ENCODE results near the gene RBX1.

The RBX1 gene

DNA sequence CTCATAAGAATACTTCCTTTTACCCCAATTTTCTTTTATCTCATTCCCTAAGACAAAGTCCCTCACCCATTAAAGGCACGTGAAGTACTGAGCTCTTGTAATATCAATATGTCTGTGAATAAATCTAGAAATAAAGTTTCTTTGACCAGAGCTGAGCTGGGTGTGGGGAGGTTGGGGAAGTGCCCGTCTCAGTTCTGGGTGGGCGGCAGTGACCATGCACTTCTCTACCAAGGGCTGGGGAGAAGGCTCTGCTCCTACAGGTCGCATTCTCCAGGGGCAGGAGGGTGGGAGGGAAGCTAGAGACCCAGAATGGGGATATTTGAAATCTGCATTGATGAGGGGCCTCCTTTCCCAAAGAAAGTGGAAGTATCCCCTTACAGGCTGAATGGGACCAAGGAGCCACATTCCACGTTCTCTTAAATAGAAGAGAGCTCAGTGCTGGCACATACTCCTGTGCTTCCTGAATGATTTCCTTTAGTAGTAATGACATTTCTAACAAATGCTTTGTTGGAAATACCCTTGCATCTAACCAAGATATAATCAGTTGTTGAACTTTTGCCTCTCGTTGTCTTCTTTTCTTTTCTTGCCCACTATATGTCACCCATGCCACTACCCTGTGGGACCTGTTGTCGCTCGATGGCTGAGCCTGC lies 16.1 kb downstream of the RBX1 start:
- no peak for DNase-seq (ENCODE audit: low read depth)

DNA sequence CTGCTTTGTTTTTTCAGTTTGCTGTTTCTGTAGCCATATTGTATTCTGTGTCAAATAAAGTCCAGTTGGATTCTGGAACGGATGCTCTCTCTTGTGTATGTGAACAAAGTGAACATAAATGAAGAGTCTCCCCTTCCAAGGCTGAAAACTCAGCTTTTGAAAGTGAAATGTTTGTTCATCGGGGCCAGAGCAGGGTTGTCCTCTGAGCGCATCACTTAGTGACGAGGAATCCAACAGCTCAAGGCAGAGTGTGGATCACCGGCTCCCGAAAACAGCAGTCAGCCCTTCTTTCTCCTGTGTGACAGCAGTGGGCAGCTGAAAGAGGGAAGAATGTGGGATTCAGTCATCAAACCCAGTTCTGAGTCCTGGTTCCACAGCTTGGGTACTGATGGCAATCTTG lies 21.4 kb downstream of the RBX1 start:
- no peak for DNase-seq (ENCODE audit: low read depth)
- no peak overlapping the region for H3K4me3 ChIP-seq (ENCODE audit: low read depth, low read length)
- TF ChIP-seq, protein P1, sequence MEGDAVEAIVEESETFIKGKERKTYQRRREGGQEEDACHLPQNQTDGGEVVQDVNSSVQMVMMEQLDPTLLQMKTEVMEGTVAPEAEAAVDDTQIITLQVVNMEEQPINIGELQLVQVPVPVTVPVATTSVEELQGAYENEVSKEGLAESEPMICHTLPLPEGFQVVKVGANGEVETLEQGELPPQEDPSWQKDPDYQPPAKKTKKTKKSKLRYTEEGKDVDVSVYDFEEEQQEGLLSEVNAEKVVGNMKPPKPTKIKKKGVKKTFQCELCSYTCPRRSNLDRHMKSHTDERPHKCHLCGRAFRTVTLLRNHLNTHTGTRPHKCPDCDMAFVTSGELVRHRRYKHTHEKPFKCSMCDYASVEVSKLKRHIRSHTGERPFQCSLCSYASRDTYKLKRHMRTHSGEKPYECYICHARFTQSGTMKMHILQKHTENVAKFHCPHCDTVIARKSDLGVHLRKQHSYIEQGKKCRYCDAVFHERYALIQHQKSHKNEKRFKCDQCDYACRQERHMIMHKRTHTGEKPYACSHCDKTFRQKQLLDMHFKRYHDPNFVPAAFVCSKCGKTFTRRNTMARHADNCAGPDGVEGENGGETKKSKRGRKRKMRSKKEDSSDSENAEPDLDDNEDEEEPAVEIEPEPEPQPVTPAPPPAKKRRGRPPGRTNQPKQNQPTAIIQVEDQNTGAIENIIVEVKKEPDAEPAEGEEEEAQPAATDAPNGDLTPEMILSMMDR (IDR thresholded peaks at IDR 0.05; ENCODE audit: control insufficient read depth, extremely low read depth, insufficient read depth), result no peak

More for the DNA sequence above, 16.1 kb downstream of the RBX1 start:
- TF ChIP-seq, protein P1 (IDR thresholded peaks at IDR 0.05; ENCODE audit: control insufficient read depth, extremely low read depth, insufficient read depth), result no peak
- no peak overlapping the region for H3K4me3 ChIP-seq (ENCODE audit: low read depth, low read length)

DNA sequence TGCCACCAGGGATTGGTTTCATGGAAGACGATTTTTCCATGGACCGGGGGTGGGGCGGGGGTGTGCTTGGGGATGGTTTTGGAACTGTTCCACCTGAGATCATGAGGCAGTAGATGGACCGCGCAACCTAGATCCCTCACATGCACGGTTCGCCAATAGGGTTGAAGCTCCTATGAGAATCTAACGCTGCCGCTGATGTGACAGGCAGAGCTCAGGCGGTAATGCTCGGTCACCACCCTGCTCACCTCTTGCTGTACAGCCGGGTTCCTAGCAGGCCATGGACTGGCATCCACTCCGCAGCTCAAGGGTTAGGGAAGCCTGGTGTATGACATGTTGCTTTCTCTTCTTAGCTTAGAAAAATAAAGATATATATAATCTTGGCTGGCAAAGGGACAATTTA lies 22.0 kb downstream of the RBX1 start:
- TF ChIP-seq, protein P1 (IDR thresholded peaks at IDR 0.05; ENCODE audit: control insufficient read depth, extremely low read depth, insufficient read depth), result no peak
- DNase-seq (ENCODE audit: low read depth), result no peak
- no peak overlapping the region for H3K4me3 ChIP-seq (ENCODE audit: low read depth, low read length)

DNA sequence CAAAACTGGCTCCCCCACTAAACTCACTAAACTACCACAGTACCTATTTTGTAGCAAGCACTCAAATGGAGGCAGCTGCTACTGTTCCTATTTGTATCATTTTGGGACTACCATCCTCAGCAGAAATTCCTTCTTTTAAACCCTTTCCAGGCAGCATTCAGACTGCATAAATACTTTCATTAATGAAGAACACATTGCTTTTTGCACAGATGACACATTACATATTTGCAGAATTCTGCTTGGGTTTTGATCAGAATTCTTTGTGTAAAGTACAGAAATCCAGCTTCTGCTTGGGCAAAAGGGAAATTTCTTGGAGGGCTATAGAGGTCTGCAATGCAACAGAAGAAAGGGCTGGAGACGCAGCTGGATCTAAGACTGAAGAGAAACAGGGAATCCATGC lies 24.2 kb downstream of the RBX1 start:
- DNase-seq (ENCODE audit: low read depth), result no peak
- H3K4me3 ChIP-seq (ENCODE audit: low read depth, low read length), result no peak overlapping the region
- TF ChIP-seq, protein P1 (IDR thresholded peaks at IDR 0.05; ENCODE audit: control insufficient read depth, extremely low read depth, insufficient read depth), result no peak

DNA sequence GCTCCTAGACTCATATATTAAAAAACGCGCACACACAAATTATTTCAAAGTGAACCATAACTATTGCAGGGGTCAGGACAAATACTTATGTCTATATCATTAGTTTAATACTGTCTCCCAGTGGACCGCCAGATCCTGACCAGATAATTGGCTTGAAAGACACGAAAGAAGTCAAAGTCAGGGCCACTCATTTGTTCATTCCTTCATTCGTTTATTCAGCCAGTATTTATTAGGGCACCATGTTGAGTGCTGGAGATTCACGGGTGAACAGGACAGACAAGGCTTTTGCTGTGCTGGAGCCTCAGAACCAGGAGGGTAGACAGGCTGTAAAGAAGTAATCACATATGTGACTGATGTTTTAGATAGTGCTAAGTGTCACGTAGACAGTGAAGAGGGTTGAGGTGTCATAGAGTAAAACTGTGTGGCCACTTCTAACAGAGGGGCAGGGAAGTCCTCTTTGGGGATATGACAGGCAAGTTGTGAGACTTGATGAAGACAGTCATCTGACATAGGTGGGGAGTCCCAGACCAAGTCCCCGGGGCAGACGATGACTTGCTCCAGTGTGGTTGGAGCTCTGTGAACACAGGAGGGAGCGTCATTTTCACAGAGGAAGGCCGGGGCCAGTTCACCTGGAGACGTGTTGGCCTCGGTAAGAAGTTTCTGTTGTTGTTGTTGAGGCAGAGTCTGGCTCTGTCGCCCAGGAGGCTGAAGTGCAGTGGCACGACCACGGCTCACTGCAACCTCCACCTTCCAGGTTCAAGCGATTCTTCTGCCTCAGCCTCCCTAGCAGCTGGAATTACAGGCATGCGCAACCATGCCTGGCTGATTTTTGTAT lies 25.9 kb downstream of the RBX1 start:
- TF ChIP-seq, protein P1 (IDR thresholded peaks at IDR 0.05; ENCODE audit: control insufficient read depth, extremely low read depth, insufficient read depth), result no peak
- H3K4me3 ChIP-seq (ENCODE audit: low read depth, low read length), result no peak overlapping the region
- no peak for DNase-seq (ENCODE audit: low read depth)

DNA sequence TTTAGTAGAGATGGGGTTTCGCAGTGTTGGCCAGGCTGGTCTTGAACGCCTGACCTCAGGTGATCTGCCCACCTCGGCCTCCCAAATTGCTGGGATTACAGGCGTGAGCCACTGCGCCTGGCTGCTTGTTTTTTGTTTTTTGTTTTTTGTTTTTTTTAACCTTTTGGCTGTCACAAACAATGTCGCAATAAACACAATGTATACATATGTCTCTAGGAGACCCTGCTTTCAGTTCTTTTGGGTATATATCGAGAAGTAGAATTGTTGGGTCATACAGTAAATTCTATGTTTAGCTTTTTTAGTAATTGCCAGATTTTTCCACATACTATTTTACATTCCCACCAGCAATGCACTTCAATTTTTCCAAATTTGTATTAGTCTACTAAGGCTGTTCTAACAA lies 28.0 kb downstream of the RBX1 start:
- no peak overlapping the region for H3K4me3 ChIP-seq (ENCODE audit: low read depth, low read length)
- DNase-seq (ENCODE audit: low read depth), result no peak
- TF ChIP-seq, protein P1 (IDR thresholded peaks at IDR 0.05; ENCODE audit: control insufficient read depth, extremely low read depth, insufficient read depth), result no peak

Data from LNCaP clone FGC (cell line).